DOHH2 (cell line): ENCODE results near the gene ATP5F1B.

Experiments
- EZH2phosphoT487 ChIP-seq: fragments of 200-600 bp; sonication (generic); IDR thresholded peaks from 2 replicates; pipeline ENCODE4 v1.6.1; 2017; ENCODE audit warnings: borderline replicate concordance, mild to moderate bottlenecking, antibody characterized with exemption, low read length, moderate library complexity, mixed read lengths
- TF ChIP-seq, protein P1 (sequence below): fragments of 200-600 bp; sonication (generic); IDR thresholded peaks from one replicate; pipeline ENCODE4 v1.5.1; 2014; ENCODE audit warnings: antibody characterized with exemption, mild to moderate bottlenecking, low read depth, low read length; ENCODE audit not compliant: poor library complexity, severe bottlenecking

DNA sequence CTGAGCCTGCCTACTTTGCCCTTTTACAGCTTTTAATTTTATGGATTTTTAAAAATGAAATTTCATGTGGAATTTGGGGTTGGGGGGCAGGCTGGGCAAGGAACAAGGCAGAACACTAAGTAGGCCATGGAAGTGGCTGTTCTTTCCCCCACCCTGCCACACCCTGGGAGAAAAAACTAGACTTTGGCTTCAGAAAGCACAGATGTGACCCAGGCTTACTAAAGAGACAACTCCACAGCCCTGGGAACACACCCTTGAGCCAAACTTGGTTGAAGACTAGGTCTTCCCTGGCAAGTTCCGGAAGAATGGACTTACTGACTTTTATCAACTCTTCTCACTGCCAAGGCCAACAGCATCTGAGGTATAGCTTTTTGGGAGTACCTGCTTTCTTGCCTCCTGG, 56.0 kb downstream of the ATP5F1B start:
- TF ChIP-seq, protein P1, sequence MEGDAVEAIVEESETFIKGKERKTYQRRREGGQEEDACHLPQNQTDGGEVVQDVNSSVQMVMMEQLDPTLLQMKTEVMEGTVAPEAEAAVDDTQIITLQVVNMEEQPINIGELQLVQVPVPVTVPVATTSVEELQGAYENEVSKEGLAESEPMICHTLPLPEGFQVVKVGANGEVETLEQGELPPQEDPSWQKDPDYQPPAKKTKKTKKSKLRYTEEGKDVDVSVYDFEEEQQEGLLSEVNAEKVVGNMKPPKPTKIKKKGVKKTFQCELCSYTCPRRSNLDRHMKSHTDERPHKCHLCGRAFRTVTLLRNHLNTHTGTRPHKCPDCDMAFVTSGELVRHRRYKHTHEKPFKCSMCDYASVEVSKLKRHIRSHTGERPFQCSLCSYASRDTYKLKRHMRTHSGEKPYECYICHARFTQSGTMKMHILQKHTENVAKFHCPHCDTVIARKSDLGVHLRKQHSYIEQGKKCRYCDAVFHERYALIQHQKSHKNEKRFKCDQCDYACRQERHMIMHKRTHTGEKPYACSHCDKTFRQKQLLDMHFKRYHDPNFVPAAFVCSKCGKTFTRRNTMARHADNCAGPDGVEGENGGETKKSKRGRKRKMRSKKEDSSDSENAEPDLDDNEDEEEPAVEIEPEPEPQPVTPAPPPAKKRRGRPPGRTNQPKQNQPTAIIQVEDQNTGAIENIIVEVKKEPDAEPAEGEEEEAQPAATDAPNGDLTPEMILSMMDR, result no peak
- no peak for TF ChIP-seq EZH2phosphoT487
